Fibroblast of lung (primary cell): ENCODE data around the gene KCNK15. TPM values are rescaled to one million over a fixed set of nuclear protein-coding genes. Genes with fewer than 3 reads are reported as not detected.

Experiments
- DNase-seq, 2 donors: peaks; one replicate each; pipeline versions ENCODE4 v3.0.0 to v3.0.0-alpha.2; 2010; ENCODE audit warnings: low read depth in 2 of 2
- H2AFZ ChIP-seq: 2 replicates; pipeline ENCODE4 v1.5.1; 2012; ENCODE audit warnings: low read length, control low read depth, inconsistent platforms
- H3K27ac ChIP-seq: 2 replicates; pipeline ENCODE4 v1.5.1; 2011; ENCODE audit warnings: low read length, control low read depth; ENCODE audit not compliant: insufficient read depth
- H3K27me3 ChIP-seq: 2 replicates; pipeline ENCODE4 v1.5.1; 2011; ENCODE audit warnings: mild to moderate bottlenecking, low read length; ENCODE audit not compliant: control insufficient read depth, insufficient read depth
- H3K36me3 ChIP-seq: 2 replicates; pipeline ENCODE4 v1.5.1; 2011; ENCODE audit warnings: low read length; ENCODE audit not compliant: control insufficient read depth, insufficient read depth
- H3K4me1 ChIP-seq: 2 replicates; pipeline ENCODE4 v1.5.1; 2011; ENCODE audit warnings: low read length; ENCODE audit not compliant: control insufficient read depth, insufficient read depth; ENCODE audit errors: extremely low read depth
- H3K4me2 ChIP-seq: 2 replicates; pipeline ENCODE4 v1.5.1; 2011; ENCODE audit warnings: low read length, control low read depth; ENCODE audit not compliant: insufficient read depth; ENCODE audit errors: extremely low read depth
- H3K4me3 ChIP-seq, 4 experiments: fragments of 200-600 bp in 1 of 4; sonication (generic) in 1 of 4; replicated peaks in 1 of 4; 2 replicates each; pipeline ENCODE4 v1.5.1; 2011 to 2016; ENCODE audit warnings: low read length in 4 of 4, low read depth in 3 of 4, mild to moderate bottlenecking in 3 of 4, control low read depth in 2 of 4, inconsistent platforms in 1 of 4, mixed read lengths in 1 of 4; ENCODE audit not compliant: insufficient read depth in 1 of 4; ENCODE audit errors: control extremely low read depth in 1 of 4
- H3K79me2 ChIP-seq: 2 replicates; pipeline ENCODE4 v1.5.1; 2012; ENCODE audit warnings: mild to moderate bottlenecking, low read length, inconsistent platforms; ENCODE audit not compliant: control insufficient read depth, insufficient read depth
- H3K9ac ChIP-seq: 2 replicates; pipeline ENCODE4 v1.5.1; 2011; ENCODE audit warnings: mild to moderate bottlenecking, low read length, control low read depth; ENCODE audit not compliant: insufficient read depth
- H3K9me3 ChIP-seq: 2 replicates; pipeline ENCODE4 v1.5.1; 2012; ENCODE audit warnings: low read depth, low read length; ENCODE audit not compliant: control insufficient read depth, insufficient read depth
- H4K20me1 ChIP-seq: 2 replicates; pipeline ENCODE4 v1.5.1; 2011; ENCODE audit warnings: low read length; ENCODE audit not compliant: control insufficient read depth, insufficient read depth; ENCODE audit errors: extremely low read depth
- CTCF ChIP-seq, 2 donors: IDR thresholded peaks in 1 of 2; conservative IDR thresholded peaks in 1 of 2; 1 replicate in 1 of 2; 2 replicates in 1 of 2; pipeline ENCODE4 v1.5.1; 2011 to 2012; ENCODE audit warnings: low read length in 2 of 2, control low read depth in 1 of 2, inconsistent platforms in 1 of 2, low read depth in 1 of 2, mild to moderate bottlenecking in 1 of 2
- EZH2 ChIP-seq: IDR thresholded peaks from 2 replicates; pipeline ENCODE4 v1.5.1; 2012; ENCODE audit warnings: low read length, control low read depth, mild to moderate bottlenecking; ENCODE audit errors: missing control alignments
- polyA plus RNA-seq, 2 donors: library from polyadenylated mRNA; depleted of rRNA in 1 of 2; stranded (reverse) in 1 of 2; unstranded in 1 of 2; fragments of >200 nt; gene quantifications; 2 replicates each; pipeline ENCODE4 v1.2.1, GENCODE V29; 2011 to 2012; ENCODE audit warnings: missing spikeins in 1 of 2
- total RNA-seq: library from RNA; depleted of rRNA; stranded (reverse); fragments of >200 nt; gene quantifications from 2 replicates; pipeline ENCODE4 v1.2.1, GENCODE V29; 2014

The KCNK15 gene
- total and polyA plus RNA-seq, 2 donors (not counting 1 experiment from before 2014, with no cell fraction given) = 1.8 to 2.2 TPM

- Histone ChIP-seq H3K36me3 (no peaks in the 10 kb centered on the region), H3K4me1 (peaks cover 38% of the 10 kb centered on the region), H3K4me3 (no peak overlapping the region), H2AFZ (no peak overlapping the region), H3K9me3 (no peaks in the 10 kb centered on the region), H3K4me2 (no peak overlapping the region), H3K27ac (no peak overlapping the region), H3K79me2 (no peaks in the 10 kb centered on the region), H3K27me3 (peaks cover 2% of the 10 kb centered on the region), H4K20me1 (no peaks in the 10 kb centered on the region), H3K9ac (no peak overlapping the region)
- no peak for TF ChIP-seq EZH2
- TF ChIP-seq CTCF (conservative IDR thresholded peaks at IDR 0.05 in 1 of 2, IDR thresholded peaks at IDR 0.05 in 1 of 2; ENCODE audit: low read depth in 1 of 2, low read length in 2 of 2) = no peak
- no peak for DNase-seq
These were observed 47.3 kb upstream of the KCNK15 start for GRCh38 chr20:44698351-44698750.

GRCh38 chr20:44700306-44700705 lies 45.4 kb upstream of the KCNK15 start:
- Histone ChIP-seq H3K36me3 (no peaks in the 10 kb centered on the region), H4K20me1 (no peaks in the 10 kb centered on the region), H3K9me3 (no peaks in the 10 kb centered on the region), H3K4me2 (no peak overlapping the region), H3K4me3 (no peak overlapping the region), H3K27me3 (peaks cover 2% of the 10 kb centered on the region), H3K9ac (no peak overlapping the region), H3K4me1 (peaks cover 40% of the 10 kb centered on the region), H2AFZ (no peak overlapping the region), H3K27ac (no peak overlapping the region), H3K79me2 (no peaks in the 10 kb centered on the region)
- TF ChIP-seq EZH2 (no peak), CTCF (conservative IDR thresholded peaks at IDR 0.05 in 1 of 2, IDR thresholded peaks at IDR 0.05 in 1 of 2; ENCODE audit: low read depth in 1 of 2, low read length in 2 of 2) (no peak)
- DNase-seq = no peak

- Histone ChIP-seq H2AFZ (no peak overlapping the region), H3K27ac (no peak overlapping the region), H3K79me2 (no peaks in the 10 kb centered on the region), H3K4me1 (peaks cover 34% of the 10 kb centered on the region), H3K9ac (no peak overlapping the region), H3K36me3 (no peaks in the 10 kb centered on the region), H3K9me3 (no peaks in the 10 kb centered on the region), H3K4me2 (no peak overlapping the region), H3K4me3 (no peak overlapping the region), H4K20me1 (no peaks in the 10 kb centered on the region), H3K27me3 (peaks cover 2% of the 10 kb centered on the region)
- peak in 1 of 2 donors; percentile 74 for DNase-seq
- TF ChIP-seq CTCF (conservative IDR thresholded peaks at IDR 0.05 in 1 of 2, IDR thresholded peaks at IDR 0.05 in 1 of 2; ENCODE audit: low read depth in 1 of 2, low read length in 2 of 2) = no peak
- TF ChIP-seq EZH2 = no peak
These were observed 44.4 kb upstream of the KCNK15 start for GRCh38 chr20:44701118-44701857.
